H1 (cell line): ENCODE data around the gene C19orf25.

Source experiments
- ASH2L ChIP-seq: fragments of 200-600, 300-600 bp; sonication (generic); IDR thresholded peaks from one replicate; pipeline ENCODE4 v1.7.1; 2017; ENCODE audit warnings: low read length
- CHD1 ChIP-seq: IDR thresholded peaks from 2 replicates; pipeline ENCODE4 v1.6.1; 2012; ENCODE audit warnings: low read depth, low read length, improper control_type of control experiment
- CHD2 ChIP-seq: IDR thresholded peaks from 2 replicates; pipeline ENCODE4 v1.6.1; 2012; ENCODE audit warnings: low read length, improper control_type of control experiment
- EZH2 ChIP-seq: fragments of 200-600 bp; sonication (generic); IDR thresholded peaks from 2 replicates; pipeline ENCODE4 v1.7.1; 2012; ENCODE audit warnings: low read depth, mild to moderate bottlenecking, moderate library complexity, low read length, inconsistent platforms; ENCODE audit not compliant: severe bottlenecking
- JUND ChIP-seq: IDR thresholded peaks from 2 replicates; pipeline ENCODE4 v1.6.1; 2011; ENCODE audit warnings: mild to moderate bottlenecking, improper control_type of control experiment, low read length
- KDM1A ChIP-seq: fragments of 200-600, 300-600 bp; sonication (generic); IDR thresholded peaks from 2 replicates; pipeline ENCODE4 v1.7.1; 2016; ENCODE audit warnings: mild to moderate bottlenecking, low read length, borderline replicate concordance
- NRF1 ChIP-seq: IDR thresholded peaks from 2 replicates; pipeline ENCODE4 v1.6.1; 2011; ENCODE audit warnings: mild to moderate bottlenecking, low read depth, low read length, improper control_type of control experiment
- PHF8 ChIP-seq: fragments of 200-600 bp; sonication (generic); conservative IDR thresholded peaks from 2 replicates; pipeline ENCODE4 v1.7.1; 2012; ENCODE audit warnings: low read depth, mild to moderate bottlenecking, inconsistent platforms, low read length, moderate library complexity
- POLR2A ChIP-seq, 2 experiments: IDR thresholded peaks; 1 replicate in 1 of 2; 2 replicates in 1 of 2; pipeline ENCODE4 v1.6.1; 2011; ENCODE audit warnings: low read depth in 2 of 2, low read length in 2 of 2, mild to moderate bottlenecking in 2 of 2; ENCODE audit errors: control extremely low read depth in 1 of 2
- POLR2AphosphoS5 ChIP-seq: IDR thresholded peaks from 2 replicates; pipeline ENCODE4 v1.6.1; 2011; ENCODE audit warnings: low read depth, low read length
- TF ChIP-seq, protein P1 (sequence below), 3 experiments: IDR thresholded peaks; 1 replicate in 2 of 3; 2 replicates in 1 of 3; pipeline versions ENCODE4 v1.5.1 to v1.6.1; 2011; ENCODE audit warnings: low read length in 3 of 3, mild to moderate bottlenecking in 3 of 3, inconsistent platforms in 2 of 3, low read depth in 1 of 3, moderate library complexity in 1 of 3; ENCODE audit not compliant: insufficient read depth in 1 of 3; ENCODE audit errors: control extremely low read depth in 1 of 3
- TF ChIP-seq, protein P2 (sequence below): IDR thresholded peaks from 2 replicates; pipeline ENCODE4 v1.6.1; 2012; ENCODE audit warnings: inconsistent platforms

DNA sequence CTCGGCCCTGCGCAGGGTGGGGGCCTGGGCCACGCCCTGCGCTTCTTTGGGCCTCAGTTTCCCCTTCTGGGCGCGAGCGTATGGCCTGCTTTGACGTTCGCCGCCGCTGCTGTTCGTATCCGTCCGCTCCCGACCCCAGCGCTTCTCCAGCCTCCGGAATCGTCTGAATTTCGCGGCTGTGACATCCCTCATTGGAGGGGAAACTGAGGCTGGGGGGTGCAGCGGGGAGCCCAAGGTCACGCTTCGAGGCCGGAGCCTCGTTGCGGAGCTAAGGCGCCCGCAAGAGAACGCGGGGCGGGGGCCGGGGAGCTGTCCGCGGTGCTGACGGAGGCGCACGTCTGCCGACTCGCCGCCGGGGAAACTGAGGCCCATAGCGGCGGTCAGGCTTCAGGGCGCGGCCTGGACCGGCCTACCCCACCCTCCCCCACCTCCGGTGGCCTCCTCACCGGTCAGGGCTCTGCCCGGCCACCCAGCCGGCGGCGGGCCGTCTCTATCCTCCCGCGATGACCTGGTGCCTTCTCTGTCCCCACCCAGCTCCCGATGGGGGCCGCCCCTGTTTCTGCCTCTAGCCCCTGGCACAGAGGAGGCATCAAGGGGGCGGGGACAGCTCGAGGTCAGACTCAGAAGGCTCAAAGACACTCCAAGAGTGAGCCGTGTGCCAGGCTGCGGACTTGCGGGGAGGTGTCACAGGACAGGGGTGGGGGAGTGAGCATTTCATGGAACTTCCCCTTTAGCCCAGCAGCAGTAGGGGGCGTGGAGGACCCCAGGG is 32.1 kb downstream of the C19orf25 start:
- no peak for TF ChIP-seq EZH2
- no peak for TF ChIP-seq NRF1
- no peak for TF ChIP-seq CHD2
- no peak for TF ChIP-seq JUND
- TF ChIP-seq, protein P1, sequence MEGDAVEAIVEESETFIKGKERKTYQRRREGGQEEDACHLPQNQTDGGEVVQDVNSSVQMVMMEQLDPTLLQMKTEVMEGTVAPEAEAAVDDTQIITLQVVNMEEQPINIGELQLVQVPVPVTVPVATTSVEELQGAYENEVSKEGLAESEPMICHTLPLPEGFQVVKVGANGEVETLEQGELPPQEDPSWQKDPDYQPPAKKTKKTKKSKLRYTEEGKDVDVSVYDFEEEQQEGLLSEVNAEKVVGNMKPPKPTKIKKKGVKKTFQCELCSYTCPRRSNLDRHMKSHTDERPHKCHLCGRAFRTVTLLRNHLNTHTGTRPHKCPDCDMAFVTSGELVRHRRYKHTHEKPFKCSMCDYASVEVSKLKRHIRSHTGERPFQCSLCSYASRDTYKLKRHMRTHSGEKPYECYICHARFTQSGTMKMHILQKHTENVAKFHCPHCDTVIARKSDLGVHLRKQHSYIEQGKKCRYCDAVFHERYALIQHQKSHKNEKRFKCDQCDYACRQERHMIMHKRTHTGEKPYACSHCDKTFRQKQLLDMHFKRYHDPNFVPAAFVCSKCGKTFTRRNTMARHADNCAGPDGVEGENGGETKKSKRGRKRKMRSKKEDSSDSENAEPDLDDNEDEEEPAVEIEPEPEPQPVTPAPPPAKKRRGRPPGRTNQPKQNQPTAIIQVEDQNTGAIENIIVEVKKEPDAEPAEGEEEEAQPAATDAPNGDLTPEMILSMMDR (IDR thresholded peaks at IDR 0.05; ENCODE audit: control extremely low read depth in 1 of 3, insufficient read depth in 1 of 3, low read depth in 1 of 3, low read length in 3 of 3), result no peak
- TF ChIP-seq, protein P2, sequence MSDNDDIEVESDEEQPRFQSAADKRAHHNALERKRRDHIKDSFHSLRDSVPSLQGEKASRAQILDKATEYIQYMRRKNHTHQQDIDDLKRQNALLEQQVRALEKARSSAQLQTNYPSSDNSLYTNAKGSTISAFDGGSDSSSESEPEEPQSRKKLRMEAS, result peak; percentile 70
- TF ChIP-seq POLR2AphosphoS5, result no peak
- TF ChIP-seq ASH2L, result no peak
- no peak for TF ChIP-seq POLR2A (IDR thresholded peaks at IDR 0.05; ENCODE audit: control extremely low read depth in 1 of 2, low read depth in 2 of 2, low read length in 2 of 2)
- no peak for TF ChIP-seq PHF8
- TF ChIP-seq CHD1, result no peak
- TF ChIP-seq KDM1A, result no peak
